Bronchial epithelial cell (primary cell): ENCODE measurements around the gene IL3RA. TPM values are rescaled to one million over a fixed set of nuclear protein-coding genes. Genes with fewer than 3 reads are reported as not detected.
A peak's percentile ranks its signal among the peaks of the same experiment; 100 is the strongest.

Experiments
- DNase-seq: peaks from one replicate; pipeline ENCODE4 v3.0.0-alpha.2; 2010; ENCODE audit warnings: low read depth
- FAIRE-seq: peaks from 2 replicates; lab custom pipeline; 2011; peaks lifted over from hg19 to GRCh38; lab: Jason Lieb, UNC
- H3K27me3 ChIP-seq: 2 replicates; pipeline ENCODE4 v1.5.1; 2011; ENCODE audit warnings: low read length; ENCODE audit not compliant: control insufficient read depth, insufficient read depth
- H3K36me3 ChIP-seq: 2 replicates; pipeline ENCODE4 v1.5.1; 2011; ENCODE audit warnings: low read length; ENCODE audit not compliant: control insufficient read depth, insufficient read depth
- H3K4me3 ChIP-seq: 2 replicates; pipeline ENCODE4 v1.5.1; 2011; ENCODE audit warnings: mild to moderate bottlenecking, low read depth, low read length, control low read depth
- CTCF ChIP-seq: IDR thresholded peaks from 2 replicates; pipeline ENCODE4 v1.5.1; 2011; ENCODE audit warnings: mild to moderate bottlenecking, moderate library complexity, low read length, control low read depth, inconsistent platforms; ENCODE audit not compliant: insufficient read depth, severe bottlenecking
- total RNA-seq: library from RNA; depleted of rRNA; stranded (reverse); fragments of >200 nt; gene quantifications from 2 replicates; pipeline ENCODE4 v1.2.1, GENCODE V29; 2014

The IL3RA gene
- total RNA-seq, 1 donor from 2014 or later: not detected

- Histone ChIP-seq H3K4me3 (peak overlapping the region; percentile 100), H3K27me3 (no peaks in the 10 kb centered on the region), H3K36me3 (peaks cover 20% of the 10 kb centered on the region)
- DNase-seq (peak; percentile 23), FAIRE-seq (no peak)
- TF ChIP-seq CTCF: no peak
These were observed 55.9 kb downstream of the IL3RA start for GRCh38 chrX:1392376-1393068.

DNA sequence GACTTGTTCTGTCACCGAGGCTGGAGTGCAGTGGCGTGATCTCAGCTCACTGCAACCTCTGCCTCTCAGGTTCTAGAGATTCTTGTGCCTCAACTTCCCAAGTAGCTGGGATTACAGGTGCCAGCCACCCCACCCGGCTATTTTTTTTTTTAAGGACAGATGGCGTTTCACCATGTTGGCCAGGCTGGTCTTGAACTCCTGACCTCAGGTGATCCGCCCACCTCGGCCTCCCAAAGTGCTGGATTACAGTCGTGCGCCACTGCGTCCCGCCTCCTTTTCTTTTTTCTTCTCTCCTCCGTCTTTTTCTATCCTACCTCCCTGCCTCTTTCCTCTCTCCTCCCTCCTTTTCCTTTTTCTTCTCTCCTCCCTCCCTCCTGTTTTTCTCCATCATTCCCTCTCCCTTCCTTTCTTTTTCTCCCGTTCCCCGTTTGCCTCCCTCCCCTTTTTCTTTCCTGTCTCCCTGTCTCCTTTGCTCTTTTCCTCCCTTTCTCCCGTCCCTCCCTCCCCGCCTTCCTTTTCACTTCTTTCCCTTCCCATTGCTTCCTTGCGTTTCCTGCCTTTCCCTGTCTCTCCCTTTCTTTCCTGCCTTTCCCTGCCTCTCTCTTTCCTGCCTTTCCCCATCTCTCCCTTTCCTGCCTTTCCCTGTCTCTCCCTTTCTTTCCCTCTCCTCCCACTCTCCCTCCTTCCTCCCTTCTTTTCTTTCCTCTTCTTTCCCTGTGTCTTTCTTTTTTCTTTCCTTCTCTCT lies 57.5 kb downstream of the IL3RA start:
- no peak for DNase-seq
- no peak for TF ChIP-seq CTCF
- Histone ChIP-seq H3K36me3 (peaks cover 13% of the 10 kb centered on the region), H3K27me3 (no peaks in the 10 kb centered on the region), H3K4me3 (no peak overlapping the region)
- FAIRE-seq: no peak

DNA sequence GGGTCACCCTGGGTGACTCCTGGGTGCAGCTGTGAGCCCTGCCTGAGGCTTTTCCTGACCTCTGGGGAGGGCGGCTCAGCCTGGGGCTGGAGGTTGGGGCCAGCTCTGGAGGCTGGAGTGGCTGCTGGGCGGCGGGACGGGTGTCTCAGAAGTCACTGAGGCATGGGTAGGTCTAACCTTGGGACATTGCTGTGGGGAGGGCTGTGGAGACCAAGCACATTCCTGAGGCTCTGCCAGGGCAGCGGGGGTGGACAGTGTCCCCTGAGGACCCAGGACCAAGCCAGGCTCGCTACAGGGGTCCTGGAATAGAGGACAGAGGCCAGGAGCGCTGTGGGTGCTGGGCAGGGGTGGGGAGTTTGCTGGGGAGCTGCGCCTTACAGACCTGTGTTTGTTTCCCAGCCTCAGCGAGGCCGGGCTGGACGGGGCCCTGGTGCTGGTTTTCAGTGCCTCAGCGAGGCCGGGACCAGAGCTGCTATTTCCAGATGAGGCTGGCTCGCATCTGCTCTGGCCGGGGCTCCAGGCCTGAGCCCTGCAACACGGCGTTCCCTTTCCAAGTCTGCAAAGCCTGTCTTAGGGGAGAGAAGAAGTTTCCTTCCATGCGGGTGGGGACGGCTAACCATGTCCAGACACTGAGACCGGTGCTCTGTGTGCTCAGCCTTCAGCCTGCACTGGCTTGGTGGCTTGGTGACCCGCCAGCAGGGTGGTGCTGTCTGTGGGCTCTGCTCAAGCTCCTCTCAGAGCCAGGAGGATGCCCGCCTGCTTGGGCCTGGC lies 58.3 kb downstream of the IL3RA start:
- no peak for TF ChIP-seq CTCF
- H3K36me3 ChIP-seq: peaks cover 5% of the 10 kb centered on the region
- no peak for FAIRE-seq
- H3K4me3 ChIP-seq: no peak overlapping the region
- DNase-seq: no peak
- no peaks in the 10 kb centered on the region for H3K27me3 ChIP-seq

DNA sequence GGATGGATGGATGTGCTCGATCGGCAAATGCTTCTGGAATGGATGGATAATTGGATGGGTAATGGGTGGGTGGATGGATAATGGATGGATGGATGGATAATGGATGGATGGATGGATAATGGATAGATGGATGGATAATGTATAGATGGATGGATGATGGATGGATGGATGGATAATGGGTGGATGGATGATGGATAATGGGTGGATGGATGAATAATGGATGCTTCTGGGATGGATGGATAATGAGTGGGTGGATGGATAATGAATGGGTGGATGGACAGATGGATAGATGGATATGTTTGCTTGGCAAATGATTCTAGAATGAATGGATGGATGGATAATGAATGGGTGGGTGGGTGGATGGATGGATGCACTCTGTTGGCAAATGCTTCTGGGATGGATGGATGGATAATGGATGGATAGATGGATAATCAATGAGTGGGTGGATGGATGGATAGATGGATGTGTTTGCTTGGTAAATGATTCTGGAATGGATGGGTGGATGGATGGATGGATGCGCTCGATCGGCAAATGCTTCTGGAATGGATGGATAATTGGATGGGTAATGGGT lies 59.1 kb downstream of the IL3RA start:
- Histone ChIP-seq H3K4me3 (no peak overlapping the region), H3K36me3 (peaks cover 1% of the 10 kb centered on the region), H3K27me3 (no peaks in the 10 kb centered on the region)
- FAIRE-seq: no peak
- DNase-seq: no peak
- TF ChIP-seq CTCF: no peak

DNA sequence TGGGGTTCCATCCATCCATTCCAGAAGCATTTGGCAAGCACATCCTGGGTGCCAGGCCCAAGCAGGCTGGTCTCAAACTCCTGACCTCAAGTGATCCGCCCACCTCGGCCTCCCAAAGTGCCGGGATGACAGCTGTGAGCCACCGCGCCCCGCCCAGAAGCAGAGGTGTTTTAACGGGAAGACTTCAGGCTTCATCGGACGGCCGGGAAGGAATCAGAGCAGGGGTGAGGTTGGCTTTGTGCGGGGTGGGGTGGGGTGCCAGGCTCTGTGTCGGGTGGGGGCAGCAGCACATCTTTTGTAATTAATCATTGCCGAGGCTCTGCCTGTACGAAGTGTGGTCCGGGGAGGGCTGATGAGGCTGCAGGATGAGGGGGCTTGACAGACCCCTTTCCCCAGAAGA lies 60.4 kb downstream of the IL3RA start:
- H3K27me3 ChIP-seq: no peaks in the 10 kb centered on the region
- DNase-seq (no peak), FAIRE-seq (no peak)
- no peak for TF ChIP-seq CTCF
- H3K36me3 ChIP-seq: peaks cover 4% of the 10 kb centered on the region
- H3K4me3 ChIP-seq: no peak overlapping the region
